OCI-LY1 (cell line): ENCODE results near the gene TMEM19.

Experiments used
- H2AFZ ChIP-seq: fragments of 200-600 bp; sonication (generic), shearing (Covaris generic); 2 replicates; pipeline ENCODE4 v1.6.0; 2014; ENCODE audit warnings: antibody characterized with exemption, mild to moderate bottlenecking, low read length
- H3F3A ChIP-seq: fragments of 200-600 bp; sonication (generic), shearing (Covaris generic); 2 replicates; pipeline ENCODE4 v1.6.0; 2014; ENCODE audit warnings: mild to moderate bottlenecking, antibody characterized with exemption, low read length, moderate library complexity; ENCODE audit not compliant: insufficient read depth
- H3K27ac ChIP-seq: fragments of 200-600 bp; sonication (generic); 2 replicates; pipeline ENCODE4 v1.5.1; 2014; ENCODE audit warnings: low read length, mixed run types, mild to moderate bottlenecking, low read depth; ENCODE audit not compliant: poor library complexity, severe bottlenecking
- H3K27me3 ChIP-seq: fragments of 200-600 bp; sonication (generic); 2 replicates; pipeline ENCODE4 v1.6.0; 2014; ENCODE audit warnings: antibody characterized with exemption, mild to moderate bottlenecking, low read length, moderate library complexity; ENCODE audit not compliant: insufficient read depth
- H3K36me3 ChIP-seq: fragments of 200-600 bp; sonication (generic); 2 replicates; pipeline ENCODE4 v1.6.1; 2014; ENCODE audit warnings: mild to moderate bottlenecking, antibody characterized with exemption, low read length, moderate library complexity, mixed read lengths; ENCODE audit not compliant: insufficient read depth
- H3K4me1 ChIP-seq: fragments of 200-600 bp; sonication (generic); 2 replicates; pipeline ENCODE4 v1.5.1; 2014; ENCODE audit warnings: mild to moderate bottlenecking, low read length, moderate library complexity; ENCODE audit not compliant: insufficient read depth, severe bottlenecking
- H3K4me2 ChIP-seq: fragments of 200-600 bp; sonication (generic), shearing (Covaris generic); 2 replicates; pipeline ENCODE4 v1.6.1; 2014; ENCODE audit warnings: low read length
- H3K4me3 ChIP-seq: fragments of 200-600 bp; sonication (generic); 2 replicates; pipeline ENCODE4 v1.5.1; 2014; ENCODE audit warnings: low read length, low read depth, mild to moderate bottlenecking, mixed read lengths; ENCODE audit not compliant: poor library complexity, severe bottlenecking
- H3K79me2 ChIP-seq: fragments of 200-600 bp; shearing (Covaris generic); 2 replicates; pipeline ENCODE4 v1.6.1; 2016; ENCODE audit warnings: mixed run types, low read length, mixed read lengths; ENCODE audit not compliant: insufficient read depth
- H3K9ac ChIP-seq: fragments of 200-600 bp; sonication (generic), shearing (Covaris generic); 2 replicates; pipeline ENCODE4 v1.6.1; 2014; ENCODE audit warnings: mild to moderate bottlenecking, low read length, mixed read lengths
- H3K9me2 ChIP-seq: fragments of 200-600 bp; sonication (generic), shearing (Covaris generic); 2 replicates; pipeline ENCODE4 v1.6.1; 2014; ENCODE audit warnings: low read depth, mild to moderate bottlenecking, low read length, mixed read lengths
- H3K9me3 ChIP-seq: fragments of 200-600 bp; shearing (Covaris generic); 2 replicates; pipeline ENCODE4 v1.6.1; 2014; ENCODE audit warnings: low read length, mixed read lengths
- H4K20me1 ChIP-seq: fragments of 200-600 bp; sonication (generic), shearing (Covaris generic); 2 replicates; pipeline ENCODE4 v1.6.0; 2016; ENCODE audit warnings: mild to moderate bottlenecking, low read length; ENCODE audit not compliant: insufficient read depth
- CTCF ChIP-seq: fragments of 200-600 bp; sonication (generic), shearing (Covaris generic); IDR thresholded peaks from 2 replicates; pipeline ENCODE4 v1.5.1; 2017; ENCODE audit warnings: mild to moderate bottlenecking, antibody characterized with exemption, low read length, moderate library complexity, mixed read lengths
- EZH2 ChIP-seq: fragments of 200-600 bp; sonication (generic), shearing (Covaris generic); IDR thresholded peaks from 2 replicates; pipeline ENCODE4 v1.8.0; 2017; ENCODE audit warnings: borderline replicate concordance, mixed run types, mild to moderate bottlenecking, antibody characterized with exemption, low read length, moderate library complexity, mixed read lengths

TMEM19 gene

GRCh38 chr12:71721783-71722505, 36.1 kb downstream of the TMEM19 start:
- Histone ChIP-seq H3K9me2 (no peaks in the 10 kb centered on the region), H3K27me3 (no peaks in the 10 kb centered on the region), H3K9me3 (no peaks in the 10 kb centered on the region), H2AFZ (no peak overlapping the region), H3K4me3 (no peak overlapping the region), H4K20me1 (no peaks in the 10 kb centered on the region), H3K4me2 (no peak overlapping the region), H3K9ac (no peak overlapping the region), H3K4me1 (no peaks in the 10 kb centered on the region), H3K36me3 (no peaks in the 10 kb centered on the region), H3F3A (no peaks in the 10 kb centered on the region), H3K79me2 (no peaks in the 10 kb centered on the region), H3K27ac (no peak overlapping the region)
- no peak for TF ChIP-seq EZH2
- TF ChIP-seq CTCF, result no peak

GRCh38 chr12:71725011-71725410, 39.1 kb downstream of the TMEM19 start:
- no peak overlapping the region for H3K4me3 ChIP-seq
- no peak overlapping the region for H3K9ac ChIP-seq
- no peak for TF ChIP-seq EZH2
- H3K9me2 ChIP-seq, result no peaks in the 10 kb centered on the region
- H3K27ac ChIP-seq, result no peak overlapping the region
- H2AFZ ChIP-seq, result no peak overlapping the region
- H3K4me1 ChIP-seq, result no peaks in the 10 kb centered on the region
- no peak overlapping the region for H3K4me2 ChIP-seq
- H3K36me3 ChIP-seq, result no peaks in the 10 kb centered on the region
- H3F3A ChIP-seq, result no peaks in the 10 kb centered on the region
- no peaks in the 10 kb centered on the region for H3K27me3 ChIP-seq
- no peaks in the 10 kb centered on the region for H3K79me2 ChIP-seq
- H4K20me1 ChIP-seq, result no peaks in the 10 kb centered on the region
- H3K9me3 ChIP-seq, result no peaks in the 10 kb centered on the region

GRCh38 chr12:71726548-71726947, 40.7 kb downstream of the TMEM19 start:
- Histone ChIP-seq H3K27me3 (no peaks in the 10 kb centered on the region), H3K9me2 (no peaks in the 10 kb centered on the region), H4K20me1 (no peaks in the 10 kb centered on the region), H3F3A (no peaks in the 10 kb centered on the region), H3K27ac (no peak overlapping the region), H3K4me1 (peaks cover under 1% of the 10 kb centered on the region), H3K4me2 (no peak overlapping the region), H3K9ac (no peak overlapping the region), H3K9me3 (no peaks in the 10 kb centered on the region), H2AFZ (no peak overlapping the region), H3K36me3 (no peaks in the 10 kb centered on the region), H3K4me3 (no peak overlapping the region), H3K79me2 (no peaks in the 10 kb centered on the region)
- TF ChIP-seq EZH2 (no peak), CTCF (no peak)

GRCh38 chr12:71727958-71728357, 42.1 kb downstream of the TMEM19 start:
- peaks cover 12% of the 10 kb centered on the region for H3K4me1 ChIP-seq
- TF ChIP-seq EZH2, result no peak
- TF ChIP-seq CTCF, result no peak
- H3K4me3 ChIP-seq, result no peak overlapping the region

More at GRCh38 chr12:71727958-71728357, 42.1 kb downstream of the TMEM19 start:
- Histone ChIP-seq H3K27ac (no peak overlapping the region), H3K9ac (no peak overlapping the region), H3K4me2 (no peak overlapping the region), H3K9me3 (no peaks in the 10 kb centered on the region), H4K20me1 (no peaks in the 10 kb centered on the region), H3F3A (no peaks in the 10 kb centered on the region), H3K9me2 (no peaks in the 10 kb centered on the region), H3K36me3 (no peaks in the 10 kb centered on the region), H2AFZ (no peak overlapping the region), H3K79me2 (no peaks in the 10 kb centered on the region), H3K27me3 (no peaks in the 10 kb centered on the region)
